ENCODE results near the gene PWP2.

GRCh38 chr21:44070391-44070790 lies 36.8 kb upstream of the PWP2 start:
- TF ChIP-seq, protein P1, sequence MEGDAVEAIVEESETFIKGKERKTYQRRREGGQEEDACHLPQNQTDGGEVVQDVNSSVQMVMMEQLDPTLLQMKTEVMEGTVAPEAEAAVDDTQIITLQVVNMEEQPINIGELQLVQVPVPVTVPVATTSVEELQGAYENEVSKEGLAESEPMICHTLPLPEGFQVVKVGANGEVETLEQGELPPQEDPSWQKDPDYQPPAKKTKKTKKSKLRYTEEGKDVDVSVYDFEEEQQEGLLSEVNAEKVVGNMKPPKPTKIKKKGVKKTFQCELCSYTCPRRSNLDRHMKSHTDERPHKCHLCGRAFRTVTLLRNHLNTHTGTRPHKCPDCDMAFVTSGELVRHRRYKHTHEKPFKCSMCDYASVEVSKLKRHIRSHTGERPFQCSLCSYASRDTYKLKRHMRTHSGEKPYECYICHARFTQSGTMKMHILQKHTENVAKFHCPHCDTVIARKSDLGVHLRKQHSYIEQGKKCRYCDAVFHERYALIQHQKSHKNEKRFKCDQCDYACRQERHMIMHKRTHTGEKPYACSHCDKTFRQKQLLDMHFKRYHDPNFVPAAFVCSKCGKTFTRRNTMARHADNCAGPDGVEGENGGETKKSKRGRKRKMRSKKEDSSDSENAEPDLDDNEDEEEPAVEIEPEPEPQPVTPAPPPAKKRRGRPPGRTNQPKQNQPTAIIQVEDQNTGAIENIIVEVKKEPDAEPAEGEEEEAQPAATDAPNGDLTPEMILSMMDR (IDR thresholded peaks at IDR 0.05; ENCODE audit: insufficient read depth, low read length): no peak
- TF ChIP-seq, protein P2, sequence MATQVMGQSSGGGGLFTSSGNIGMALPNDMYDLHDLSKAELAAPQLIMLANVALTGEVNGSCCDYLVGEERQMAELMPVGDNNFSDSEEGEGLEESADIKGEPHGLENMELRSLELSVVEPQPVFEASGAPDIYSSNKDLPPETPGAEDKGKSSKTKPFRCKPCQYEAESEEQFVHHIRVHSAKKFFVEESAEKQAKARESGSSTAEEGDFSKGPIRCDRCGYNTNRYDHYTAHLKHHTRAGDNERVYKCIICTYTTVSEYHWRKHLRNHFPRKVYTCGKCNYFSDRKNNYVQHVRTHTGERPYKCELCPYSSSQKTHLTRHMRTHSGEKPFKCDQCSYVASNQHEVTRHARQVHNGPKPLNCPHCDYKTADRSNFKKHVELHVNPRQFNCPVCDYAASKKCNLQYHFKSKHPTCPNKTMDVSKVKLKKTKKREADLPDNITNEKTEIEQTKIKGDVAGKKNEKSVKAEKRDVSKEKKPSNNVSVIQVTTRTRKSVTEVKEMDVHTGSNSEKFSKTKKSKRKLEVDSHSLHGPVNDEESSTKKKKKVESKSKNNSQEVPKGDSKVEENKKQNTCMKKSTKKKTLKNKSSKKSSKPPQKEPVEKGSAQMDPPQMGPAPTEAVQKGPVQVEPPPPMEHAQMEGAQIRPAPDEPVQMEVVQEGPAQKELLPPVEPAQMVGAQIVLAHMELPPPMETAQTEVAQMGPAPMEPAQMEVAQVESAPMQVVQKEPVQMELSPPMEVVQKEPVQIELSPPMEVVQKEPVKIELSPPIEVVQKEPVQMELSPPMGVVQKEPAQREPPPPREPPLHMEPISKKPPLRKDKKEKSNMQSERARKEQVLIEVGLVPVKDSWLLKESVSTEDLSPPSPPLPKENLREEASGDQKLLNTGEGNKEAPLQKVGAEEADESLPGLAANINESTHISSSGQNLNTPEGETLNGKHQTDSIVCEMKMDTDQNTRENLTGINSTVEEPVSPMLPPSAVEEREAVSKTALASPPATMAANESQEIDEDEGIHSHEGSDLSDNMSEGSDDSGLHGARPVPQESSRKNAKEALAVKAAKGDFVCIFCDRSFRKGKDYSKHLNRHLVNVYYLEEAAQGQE (IDR thresholded peaks at IDR 0.05; ENCODE audit: insufficient replicate concordance, low read depth): no peak
- no peak for TF ChIP-seq GABPA (IDR thresholded peaks at IDR 0.05; ENCODE audit: low read depth)
- TF ChIP-seq SPI1 (IDR thresholded peaks at IDR 0.05; ENCODE audit: borderline replicate concordance, low read depth): no peak
- TF ChIP-seq POLR2AphosphoS5 (IDR thresholded peaks at IDR 0.05; ENCODE audit: low read depth): no peak
